K562 (cell line): Measurements from ENCODE around the gene KAZN. TPM values are rescaled to one million over a fixed set of nuclear protein-coding genes. Genes with fewer than 3 reads are reported as not detected.

Experiments used
- ATAC-seq: fragments of 200-7000 bp; cut with Tn5 transposase; 3 replicates; pipeline ENCODE4 v1.9.1; 2020; ENCODE audit warnings: moderate library complexity
- BruUV-seq: library from RNA; stranded (reverse); fragments of 400-500 nt; replicated peaks from 2 replicates; lab custom pipeline; 2021; lab: Mats Ljungman, UMichigan
- CTCF ChIA-PET: fragments of 300-600 bp; formaldehyde crosslinking; extraction: SDS; loops from one replicate; lab custom pipeline; 2021; ENCODE audit warnings: low intra/inter-chr PET ratio; lab: Yijun Ruan, JAX
- POLR2A ChIA-PET: fragments of 300-600, 350-650 bp; sonication (Branson Sonifier 250); formaldehyde crosslinking; extraction: SDS; loops from one replicate; lab custom pipeline; 2021; ENCODE audit warnings: antibody characterized with exemption, inconsistent platforms; lab: Yijun Ruan, JAX
- DNase-seq, 4 experiments: peaks; one replicate each; pipeline versions ENCODE4 v3.0.0 to v3.0.0-alpha.2; 2011 to 2018; ENCODE audit warnings: low spot score in 3 of 4, mixed read lengths in 3 of 4; ENCODE audit errors: extremely low read depth in 1 of 4
- FAIRE-seq: peaks from 2 replicates; lab custom pipeline; 2011; peaks lifted over from hg19 to GRCh38; lab: Jason Lieb, UNC
- H2AFZ ChIP-seq: 2 replicates; pipeline ENCODE4 v1.6.0; 2011; ENCODE audit warnings: low read depth, low read length, control low read depth, inconsistent platforms
- H3K27ac ChIP-seq: fragments of 200-600 bp; 3 replicates; pipeline ENCODE4 v1.8.0; 2011; ENCODE audit warnings: low read depth, mild to moderate bottlenecking, control low read depth, inconsistent platforms, low read length, moderate library complexity, mixed read lengths; ENCODE audit errors: extremely low read depth
- H3K27me3 ChIP-seq, 2 experiments: fragments of 300-600 bp in 1 of 2; 2 replicates in 1 of 2; 3 replicates in 1 of 2; pipeline versions ENCODE4 v1.6.0 to v1.8.0; 2011; ENCODE audit warnings: inconsistent platforms in 2 of 2, low read length in 2 of 2, mild to moderate bottlenecking in 1 of 2, mixed read lengths in 1 of 2, moderate library complexity in 1 of 2; ENCODE audit not compliant: control insufficient read depth in 2 of 2, insufficient read depth in 2 of 2
- H3K36me3 ChIP-seq: fragments of 300-600 bp; 3 replicates; pipeline ENCODE4 v1.8.0; 2011; ENCODE audit warnings: mild to moderate bottlenecking, low read length, inconsistent platforms; ENCODE audit not compliant: control insufficient read depth, insufficient read depth
- H3K4me1 ChIP-seq, 2 experiments: fragments of 200-600 bp in 1 of 2; replicated peaks in 1 of 2; 2 replicates in 1 of 2; 3 replicates in 1 of 2; pipeline versions ENCODE4 v1.5.1 to v1.8.0; 2011; ENCODE audit warnings: inconsistent platforms in 2 of 2, low read length in 2 of 2, mild to moderate bottlenecking in 1 of 2, mixed read lengths in 1 of 2, moderate library complexity in 1 of 2; ENCODE audit not compliant: control insufficient read depth in 2 of 2, insufficient read depth in 2 of 2
- H3K4me2 ChIP-seq: 2 replicates; pipeline ENCODE4 v1.6.1; 2011; ENCODE audit warnings: low read length, control low read depth, inconsistent platforms, mixed read lengths; ENCODE audit not compliant: insufficient read depth
- H3K4me3 ChIP-seq: fragments of 200-600 bp; sonication (generic), shearing (Covaris generic); 2 replicates; pipeline ENCODE4 v1.5.1; 2016; ENCODE audit warnings: control low read depth, inconsistent platforms
- H3K79me2 ChIP-seq: fragments of 200-600 bp; 3 replicates; pipeline ENCODE4 v1.8.0; 2011; ENCODE audit warnings: low read length, inconsistent platforms; ENCODE audit not compliant: control insufficient read depth, insufficient read depth
- H3K9ac ChIP-seq, 2 experiments: 2 replicates each; pipeline versions ENCODE4 v1.6.0 to v1.6.1; 2011; ENCODE audit warnings: low read depth in 2 of 2, low read length in 2 of 2, control low read depth in 1 of 2, inconsistent platforms in 1 of 2, mild to moderate bottlenecking in 1 of 2, mixed read lengths in 1 of 2; ENCODE audit not compliant: insufficient read depth in 1 of 2
- H3K9me1 ChIP-seq: one replicate; pipeline ENCODE4 v1.6.0; 2011; ENCODE audit warnings: inconsistent platforms, mild to moderate bottlenecking, low read length, moderate library complexity; ENCODE audit not compliant: control insufficient read depth, insufficient read depth
- H3K9me3 ChIP-seq: replicated peaks from 2 replicates; pipeline ENCODE4 v1.5.1; 2011; ENCODE audit warnings: low read depth, low read length, inconsistent platforms; ENCODE audit not compliant: control insufficient read depth, insufficient read depth
- H4K20me1 ChIP-seq: replicated peaks from 2 replicates; pipeline ENCODE4 v1.6.1; 2011; ENCODE audit warnings: low read length, inconsistent platforms, mixed read lengths; ENCODE audit not compliant: control insufficient read depth, insufficient read depth
- DNMT1 ChIP-seq: fragments of 450-650 bp; IDR thresholded peaks from 2 replicates; pipeline ENCODE4 v1.6.1; 2016; ENCODE audit warnings: antibody characterized with exemption, mild to moderate bottlenecking
- EP300 ChIP-seq: IDR thresholded peaks from 2 replicates; pipeline ENCODE4 v1.6.1; 2012; ENCODE audit warnings: low read length, improper control_type of control experiment
- IFI16 ChIP-seq: fragments of 250-450 bp; sonication (Bioruptor Pico); IDR thresholded peaks from 2 replicates; pipeline ENCODE4 v2.1.2; 2022; ENCODE audit warnings: mild to moderate bottlenecking, inconsistent platforms
- KDM2B ChIP-seq: fragments of 250-450 bp; sonication (Bioruptor Pico); IDR thresholded peaks from 2 replicates; pipeline ENCODE4 v1.8.0; 2021; ENCODE audit warnings: mild to moderate bottlenecking, moderate library complexity
- KLF1 ChIP-seq: fragments of 450-650 bp; IDR thresholded peaks from 2 replicates; pipeline ENCODE4 v1.6.1; 2016; ENCODE audit warnings: missing genetic modification characterization, missing compliant biosample characterization
- MAFF ChIP-seq: IDR thresholded peaks from 2 replicates; pipeline ENCODE4 v1.6.1; 2012; ENCODE audit warnings: low read length, improper control_type of control experiment
- NR2F6 ChIP-seq: fragments of 450-650 bp; formaldehyde crosslinking; IDR thresholded peaks from 2 replicates; pipeline ENCODE4 v1.4.0; 2020; ENCODE audit warnings: mild to moderate bottlenecking
- SPI1 ChIP-seq: IDR thresholded peaks from 2 replicates; pipeline ENCODE4 v1.6.1; 2011; ENCODE audit warnings: low read depth, low read length, control low read depth, borderline replicate concordance
- SRSF7 ChIP-seq: fragments of 200-400 bp; formaldehyde crosslinking; optimal IDR thresholded peaks from 2 replicates; pipeline ENCODE3; 2017; ENCODE audit warnings: mild to moderate bottlenecking, low read depth, low read length
- SRSF9 ChIP-seq: fragments of 200-400 bp; formaldehyde crosslinking; IDR thresholded peaks from 2 replicates; pipeline ENCODE4 v1.6.1; 2017; ENCODE audit warnings: low read depth, low read length, borderline replicate concordance
- TBL1XR1 ChIP-seq, 2 experiments: IDR thresholded peaks; 2 replicates each; pipeline ENCODE4 v1.6.1; 2012; ENCODE audit warnings: improper control_type of control experiment in 2 of 2, low read length in 2 of 2, mild to moderate bottlenecking in 1 of 2
- TOE1 ChIP-seq, 2 experiments: fragments of 450-650 bp in 1 of 2; sonication (generic) in 1 of 2; formaldehyde crosslinking in 1 of 2; IDR thresholded peaks; 2 replicates each; pipeline versions ENCODE4 v1.7.1 to v1.8.0; 2016 to 2022; ENCODE audit warnings: borderline replicate concordance in 2 of 2, mild to moderate bottlenecking in 2 of 2, antibody characterized with exemption in 1 of 2, inconsistent platforms in 1 of 2, low read depth in 1 of 2, missing genetic modification reagents in 1 of 2, moderate library complexity in 1 of 2
- TRIM25 ChIP-seq: fragments of 450-650 bp; IDR thresholded peaks from 2 replicates; pipeline ENCODE4 v1.7.0; 2016; ENCODE audit warnings: borderline replicate concordance
- ZNF24 ChIP-seq: fragments of 450-650 bp; IDR thresholded peaks from 2 replicates; pipeline ENCODE4 v1.6.1; 2016
- ZNF436 ChIP-seq: fragments of 250-450, 450-650 bp; sonication (Bioruptor Pico); formaldehyde crosslinking; IDR thresholded peaks from 2 replicates; pipeline ENCODE4 v1.7.0; 2020; ENCODE audit warnings: mild to moderate bottlenecking
- WGBS: fragments of 100-300 bp; shearing (Covaris generic); methylation state at CpG from one replicate; pipeline ENCODE4 v1.1.6; 2016; ENCODE audit warnings: low coverage, mixed read lengths; ENCODE audit not compliant: insufficient coverage; ENCODE audit errors: missing lambda C conversion rate; 5-methylcytosine and 5-hydroxymethylcytosine counted together
- in situ Hi-C: fragments of 300-500 bp; cut with MboI; formaldehyde crosslinking; loops from 4 replicates; pipeline ENCODE4 v1.15.0; 2018; ENCODE audit warnings: inconsistent platforms, mixed read lengths
- intact Hi-C: fragments of 100-400 bp; cut with micrococcal nuclease; formaldehyde crosslinking; loops from 2 replicates; pipeline ENCODE4 v1.14.2; 2022
- polyA plus RNA-seq, 8 experiments: library from polyadenylated mRNA; depleted of rRNA in 4 of 8; stranded (reverse) in 5 of 8; unstranded in 3 of 8; fragments of >200 nt; fragmentation: Nextera tagmentation in 2 of 8; fragmentation: Illumina TruSeq in 1 of 8; extraction: Ambion mirVana in 2 of 8; extraction: Trizol in 1 of 8; gene quantifications; 2 replicates each; pipeline versions ENCODE4 v1.2.1 to v1.2.3, GENCODE V29; 2011 to 2014; ENCODE audit warnings: inconsistent platforms in 1 of 8, missing spikeins in 1 of 8
- total RNA-seq, 7 experiments: library from RNA; depleted of rRNA in 6 of 7; stranded (reverse); fragments of >200 nt in 6 of 7; fragmentation: Illumina TruSeq in 2 of 7; extraction: Trizol in 2 of 7; gene quantifications; 2 replicates each; pipeline versions ENCODE4 v1.2.1 to v1.2.3, GENCODE V29; 2011 to 2021; ENCODE audit warnings: low replicate concordance in 1 of 7

The KAZN gene
- total and polyA plus RNA-seq, 9 of the 15 experiments (the other 6 are each of a cell fraction or from before 2014, with no cell fraction given), result 2.1 to 21.6 (median 5.4) TPM

GRCh38 chr1:14667651-14667984 is 69.1 kb downstream of the KAZN start (continued):
- TF ChIP-seq SRSF7, result no peak

- POLR2A ChIA-PET, result interaction anchor here (0.6 to 1.0 kb wide), 2 partner anchors 10 to 32 kb away, joined by 3 to 4 read pairs; no protein-coding TSS in a partner anchor
- intact Hi-C loops, result no loop called here
- no TSS peak for BruUV-seq
- Histone ChIP-seq H3K27ac (no peak overlapping the region), H3K4me2 (no peak overlapping the region), H3K4me3 (no peak overlapping the region), H2AFZ (no peak overlapping the region), H3K4me1 (no peaks in the 10 kb centered on the region), H3K36me3 (no peaks in the 10 kb centered on the region), H3K9me1 (no peaks in the 10 kb centered on the region), H3K9ac (no peak overlapping the region), H3K9me3 (no peaks in the 10 kb centered on the region), H4K20me1 (no peaks in the 10 kb centered on the region), H3K27me3 (peaks cover 46 to 57% of the 10 kb centered on the region in 2 experiments), H3K79me2 (no peaks in the 10 kb centered on the region)
- WGBS, result 2% methylated on average over 7 of the region's 8 CpGs
- no peak for DNase-seq
- in situ Hi-C loops, result no loop called here
- CTCF ChIA-PET, result no interaction called here
- TF ChIP-seq EP300 (no peak), SPI1 (peak; percentile 36; the same call in 1 of the 2 replicates), TBL1XR1 (IDR thresholded peaks at IDR 0.05; ENCODE audit: low read length in 2 of 2) (no peak)
- no peak for FAIRE-seq
- no peak for ATAC-seq
These were observed 70.1 kb downstream of the KAZN start for GRCh38 chr1:14668538-14668937.

- intact Hi-C loops, result no loop called here
- no peak overlapping the region for H3K27ac ChIP-seq
- TF ChIP-seq KDM2B, result no peak
- no peak for TF ChIP-seq DNMT1
- TF ChIP-seq KLF1 (tag), result no peak
- TF ChIP-seq NR2F6 (CRISPR knock-in tag), result no peak
- TF ChIP-seq ZNF436, result no peak
- TF ChIP-seq TRIM25, result no peak
- TF ChIP-seq SRSF9, result no peak
- no peak for TF ChIP-seq TOE1 (IDR thresholded peaks at IDR 0.05; ENCODE audit: borderline replicate concordance)
- TF ChIP-seq TOE1 (CRISPR knock-in tag; IDR thresholded peaks at IDR 0.05; ENCODE audit: borderline replicate concordance, low read depth), result no peak
- TF ChIP-seq MAFF, result no peak
- no peak for TF ChIP-seq ZNF24
- TF ChIP-seq IFI16, result no peak
These were observed 73.5 kb downstream of the KAZN start for GRCh38 chr1:14672005-14672404.

More at GRCh38 chr1:14672005-14672404, 73.5 kb downstream of the KAZN start:
- Histone ChIP-seq H3K9me3 (no peaks in the 10 kb centered on the region; the same call in 1 of the 2 replicates), H3K4me1 (no peaks in the 10 kb centered on the region), H3K36me3 (no peaks in the 10 kb centered on the region), H3K9ac (no peak overlapping the region), H3K79me2 (no peaks in the 10 kb centered on the region), H3K4me3 (no peak overlapping the region), H2AFZ (no peak overlapping the region), H3K4me2 (no peak overlapping the region), H3K27me3 (peaks cover 41 to 52% of the 10 kb centered on the region in 2 experiments), H3K9me1 (no peaks in the 10 kb centered on the region), H4K20me1 (no peaks in the 10 kb centered on the region)
- in situ Hi-C loops, result no loop called here
- WGBS, result 3% methylated on average over 4 of the region's 4 CpGs
- CTCF ChIA-PET, result no interaction called here
- no peak for DNase-seq
- POLR2A ChIA-PET, result interaction anchor here (0.7 kb wide), 1 partner anchor 35 kb away, joined by 4 read pairs; no protein-coding TSS in a partner anchor
- no TSS peak for BruUV-seq
- no peak for ATAC-seq
- no peak for FAIRE-seq
